Loucy (cell line): ENCODE data around the gene HPD.
A peak's percentile ranks its signal among the peaks of the same experiment; 100 is the strongest.

Experiments used
- H2AFZ ChIP-seq: fragments of 200-600 bp; sonication (generic); 2 replicates; pipeline ENCODE4 v1.6.0; 2016; ENCODE audit warnings: antibody characterized with exemption, mild to moderate bottlenecking, low read length, moderate library complexity
- H3F3A ChIP-seq: fragments of 200-600 bp; 2 replicates; pipeline ENCODE4 v1.6.0; 2016; ENCODE audit warnings: antibody characterized with exemption, low read depth, mild to moderate bottlenecking
- H3K27me3 ChIP-seq: fragments of 200-600 bp; sonication (generic); 2 replicates; pipeline ENCODE4 v1.6.1; 2014; ENCODE audit warnings: low read length, mild to moderate bottlenecking; ENCODE audit not compliant: insufficient read depth, poor library complexity, severe bottlenecking
- H3K36me3 ChIP-seq: fragments of 200-600 bp; sonication (generic); 2 replicates; pipeline ENCODE4 v1.6.1; 2016; ENCODE audit warnings: low read length; ENCODE audit not compliant: insufficient read depth
- H3K4me1 ChIP-seq: fragments of 200-600 bp; sonication (generic); 2 replicates; pipeline ENCODE4 v1.5.1; 2014; ENCODE audit warnings: low read length, mild to moderate bottlenecking; ENCODE audit not compliant: insufficient read depth, poor library complexity, severe bottlenecking
- H3K4me2 ChIP-seq: fragments of 200-600 bp; sonication (generic); 2 replicates; pipeline ENCODE4 v1.6.0; 2014; ENCODE audit warnings: antibody characterized with exemption, low read length, low read depth, mild to moderate bottlenecking; ENCODE audit not compliant: poor library complexity, severe bottlenecking
- H3K4me3 ChIP-seq: fragments of 200-600 bp; sonication (generic); 2 replicates; pipeline ENCODE4 v1.5.1; 2014; ENCODE audit warnings: low read length, mild to moderate bottlenecking, mixed read lengths; ENCODE audit not compliant: poor library complexity, severe bottlenecking
- H3K79me2 ChIP-seq: fragments of 200-600 bp; sonication (generic); 2 replicates; pipeline ENCODE4 v1.6.1; 2014; ENCODE audit warnings: low read length; ENCODE audit not compliant: insufficient read depth
- H3K9ac ChIP-seq: fragments of 200-600 bp; sonication (generic); 2 replicates; pipeline ENCODE4 v1.6.0; 2014; ENCODE audit warnings: mild to moderate bottlenecking, low read depth, low read length, moderate library complexity; ENCODE audit not compliant: poor library complexity, severe bottlenecking
- H3K9me2 ChIP-seq: fragments of 200-600 bp; sonication (generic); replicated peaks from 2 replicates; pipeline ENCODE4 v1.6.1; 2016; ENCODE audit warnings: low read depth, low read length, mixed read lengths
- H3K9me3 ChIP-seq: fragments of 200-600 bp; sonication (generic); 2 replicates; pipeline ENCODE4 v1.6.1; 2014; ENCODE audit warnings: mild to moderate bottlenecking, antibody characterized with exemption, low read length, low read depth; ENCODE audit not compliant: insufficient read depth
- H4K20me1 ChIP-seq: fragments of 200-600 bp; sonication (generic); 2 replicates; pipeline ENCODE4 v1.6.0; 2014; ENCODE audit warnings: antibody characterized with exemption, low read length, mild to moderate bottlenecking; ENCODE audit not compliant: insufficient read depth, poor library complexity, severe bottlenecking
- CTCF ChIP-seq: fragments of 200-600 bp; sonication (generic); conservative IDR thresholded peaks from 2 replicates; pipeline ENCODE4 v1.5.1; 2014; ENCODE audit warnings: mild to moderate bottlenecking, antibody characterized with exemption, low read length
- EZH2phosphoT487 ChIP-seq: fragments of 200-600 bp; IDR thresholded peaks from 2 replicates; pipeline ENCODE4 v1.6.1; 2018; ENCODE audit warnings: antibody characterized with exemption, mild to moderate bottlenecking, moderate library complexity, borderline replicate concordance

Gene HPD

GRCh38 chr12:121807642-121808347 lies 50.9 kb downstream of the HPD start:
- no peak for TF ChIP-seq CTCF
- TF ChIP-seq EZH2phosphoT487, result no peak
- no peak overlapping the region for H3K9ac ChIP-seq
- no peaks in the 10 kb centered on the region for H3K27me3 ChIP-seq
- no peaks in the 10 kb centered on the region for H3K9me3 ChIP-seq
- peaks cover 85% of the 10 kb centered on the region for H3K79me2 ChIP-seq
- H3K4me1 ChIP-seq, result peaks cover 41% of the 10 kb centered on the region
- H2AFZ ChIP-seq, result no peak overlapping the region
- H3K36me3 ChIP-seq, result peaks cover 17% of the 10 kb centered on the region; the same call in 1 of the 2 replicates
- peak overlapping the region; percentile 75 for H3K4me2 ChIP-seq
- peaks cover 50% of the 10 kb centered on the region for H4K20me1 ChIP-seq
- H3K4me3 ChIP-seq, result no peak overlapping the region
- H3F3A ChIP-seq, result peaks cover 6% of the 10 kb centered on the region; the same call in 1 of the 2 replicates
- no peaks in the 10 kb centered on the region for H3K9me2 ChIP-seq

GRCh38 chr12:121806546-121807423 lies 51.9 kb downstream of the HPD start:
- Histone ChIP-seq H3K9me2 (no peaks in the 10 kb centered on the region), H3K79me2 (peaks cover 85% of the 10 kb centered on the region), H3K9ac (peak overlapping the region; percentile 79), H3K4me2 (peak overlapping the region; percentile 75), H3K4me1 (peaks cover 38% of the 10 kb centered on the region), H2AFZ (no peak overlapping the region), H3K9me3 (no peaks in the 10 kb centered on the region), H3K27me3 (no peaks in the 10 kb centered on the region), H3K4me3 (peak overlapping the region; percentile 79), H4K20me1 (peaks cover 41% of the 10 kb centered on the region), H3K36me3 (peaks cover 17% of the 10 kb centered on the region; the same call in 1 of the 2 replicates), H3F3A (peaks cover 6% of the 10 kb centered on the region; the same call in 1 of the 2 replicates)
- no peak for TF ChIP-seq EZH2phosphoT487
- no peak for TF ChIP-seq CTCF

GRCh38 chr12:121806009-121806545 lies 52.6 kb downstream of the HPD start:
- peaks cover 85% of the 10 kb centered on the region for H3K79me2 ChIP-seq
- H3K36me3 ChIP-seq, result peaks cover 17% of the 10 kb centered on the region; the same call in 1 of the 2 replicates
- H2AFZ ChIP-seq, result no peak overlapping the region
- H3F3A ChIP-seq, result peaks cover 6% of the 10 kb centered on the region; the same call in 1 of the 2 replicates
- H3K9me2 ChIP-seq, result no peaks in the 10 kb centered on the region
- H3K27me3 ChIP-seq, result peaks cover 2% of the 10 kb centered on the region
- H4K20me1 ChIP-seq, result peaks cover 34% of the 10 kb centered on the region
- H3K4me1 ChIP-seq, result peaks cover 31% of the 10 kb centered on the region
- no peaks in the 10 kb centered on the region for H3K9me3 ChIP-seq
- peak overlapping the region; percentile 79 for H3K9ac ChIP-seq
- TF ChIP-seq CTCF, result no peak
- H3K4me2 ChIP-seq, result peak overlapping the region; percentile 75
- H3K4me3 ChIP-seq, result peak overlapping the region; percentile 79
